HCT116 (cell line): ENCODE data around the gene LRRIQ1.

Experiments used
- EZH2 ChIP-seq: fragments of 200-600 bp; sonication (generic); IDR thresholded peaks from 2 replicates; pipeline ENCODE4 v1.6.1; 2017; ENCODE audit warnings: antibody characterized with exemption, mixed run types
- POLR2A ChIP-seq: IDR thresholded peaks from 2 replicates; pipeline ENCODE4 v1.7.0; 2011; ENCODE audit warnings: borderline replicate concordance; ENCODE audit not compliant: insufficient read depth, insufficient read length; ENCODE audit errors: extremely low read depth
- TF ChIP-seq, protein P1 (sequence below): IDR thresholded peaks from 2 replicates; pipeline ENCODE4 v1.6.1; 2012
- TF ChIP-seq, protein P2 (sequence below), 3 experiments: fragments of 200-600 bp in 1 of 3; sonication (generic) in 1 of 3; IDR thresholded peaks in 2 of 3; conservative IDR thresholded peaks in 1 of 3; 2 replicates each; pipeline ENCODE4 v1.5.1; 2012 to 2017; ENCODE audit warnings: low read depth in 2 of 3, low read length in 2 of 3, antibody characterized with exemption in 1 of 3, borderline replicate concordance in 1 of 3, control low read depth in 1 of 3, mild to moderate bottlenecking in 1 of 3, mixed read lengths in 1 of 3, mixed run types in 1 of 3, moderate library complexity in 1 of 3; ENCODE audit not compliant: insufficient read depth in 1 of 3
- TF ChIP-seq, protein P3 (sequence below): IDR thresholded peaks from 2 replicates; pipeline ENCODE4 v1.6.1; 2012
- TF ChIP-seq, protein P4 (sequence below): IDR thresholded peaks from 2 replicates; pipeline ENCODE4 v1.6.1; 2011; ENCODE audit warnings: mild to moderate bottlenecking, low read length, moderate library complexity; ENCODE audit not compliant: insufficient replicate concordance; ENCODE audit errors: extremely low read depth

DNA sequence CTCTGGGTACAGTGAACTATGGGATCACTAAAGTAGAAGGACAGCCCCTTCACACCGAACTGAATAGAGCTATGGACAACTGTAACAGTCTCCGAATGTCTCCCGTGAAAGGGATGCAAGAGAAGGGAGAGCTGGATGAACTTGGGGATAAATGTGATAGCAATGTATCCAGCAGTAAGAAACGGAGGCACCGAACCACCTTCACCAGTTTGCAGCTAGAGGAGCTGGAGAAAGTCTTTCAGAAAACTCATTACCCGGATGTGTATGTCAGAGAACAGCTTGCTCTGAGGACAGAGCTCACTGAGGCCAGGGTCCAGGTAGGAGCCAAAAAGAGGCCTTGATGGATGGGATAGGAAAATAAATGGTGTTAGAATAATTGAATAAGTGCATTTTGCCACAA is 247.4 kb downstream of the LRRIQ1 start:
- TF ChIP-seq, protein P1, sequence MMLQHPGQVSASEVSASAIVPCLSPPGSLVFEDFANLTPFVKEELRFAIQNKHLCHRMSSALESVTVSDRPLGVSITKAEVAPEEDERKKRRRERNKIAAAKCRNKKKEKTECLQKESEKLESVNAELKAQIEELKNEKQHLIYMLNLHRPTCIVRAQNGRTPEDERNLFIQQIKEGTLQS: no peak
- TF ChIP-seq, protein P2, sequence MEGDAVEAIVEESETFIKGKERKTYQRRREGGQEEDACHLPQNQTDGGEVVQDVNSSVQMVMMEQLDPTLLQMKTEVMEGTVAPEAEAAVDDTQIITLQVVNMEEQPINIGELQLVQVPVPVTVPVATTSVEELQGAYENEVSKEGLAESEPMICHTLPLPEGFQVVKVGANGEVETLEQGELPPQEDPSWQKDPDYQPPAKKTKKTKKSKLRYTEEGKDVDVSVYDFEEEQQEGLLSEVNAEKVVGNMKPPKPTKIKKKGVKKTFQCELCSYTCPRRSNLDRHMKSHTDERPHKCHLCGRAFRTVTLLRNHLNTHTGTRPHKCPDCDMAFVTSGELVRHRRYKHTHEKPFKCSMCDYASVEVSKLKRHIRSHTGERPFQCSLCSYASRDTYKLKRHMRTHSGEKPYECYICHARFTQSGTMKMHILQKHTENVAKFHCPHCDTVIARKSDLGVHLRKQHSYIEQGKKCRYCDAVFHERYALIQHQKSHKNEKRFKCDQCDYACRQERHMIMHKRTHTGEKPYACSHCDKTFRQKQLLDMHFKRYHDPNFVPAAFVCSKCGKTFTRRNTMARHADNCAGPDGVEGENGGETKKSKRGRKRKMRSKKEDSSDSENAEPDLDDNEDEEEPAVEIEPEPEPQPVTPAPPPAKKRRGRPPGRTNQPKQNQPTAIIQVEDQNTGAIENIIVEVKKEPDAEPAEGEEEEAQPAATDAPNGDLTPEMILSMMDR (IDR thresholded peaks at IDR 0.05 in 2 of 3, conservative IDR thresholded peaks at IDR 0.05 in 1 of 3; ENCODE audit: borderline replicate concordance in 1 of 3, insufficient read depth in 1 of 3, low read depth in 2 of 3, low read length in 2 of 3): no peak
- TF ChIP-seq, protein P3, sequence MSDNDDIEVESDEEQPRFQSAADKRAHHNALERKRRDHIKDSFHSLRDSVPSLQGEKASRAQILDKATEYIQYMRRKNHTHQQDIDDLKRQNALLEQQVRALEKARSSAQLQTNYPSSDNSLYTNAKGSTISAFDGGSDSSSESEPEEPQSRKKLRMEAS: no peak
- TF ChIP-seq EZH2 (no peak), POLR2A (no peak)
- TF ChIP-seq, protein P4, sequence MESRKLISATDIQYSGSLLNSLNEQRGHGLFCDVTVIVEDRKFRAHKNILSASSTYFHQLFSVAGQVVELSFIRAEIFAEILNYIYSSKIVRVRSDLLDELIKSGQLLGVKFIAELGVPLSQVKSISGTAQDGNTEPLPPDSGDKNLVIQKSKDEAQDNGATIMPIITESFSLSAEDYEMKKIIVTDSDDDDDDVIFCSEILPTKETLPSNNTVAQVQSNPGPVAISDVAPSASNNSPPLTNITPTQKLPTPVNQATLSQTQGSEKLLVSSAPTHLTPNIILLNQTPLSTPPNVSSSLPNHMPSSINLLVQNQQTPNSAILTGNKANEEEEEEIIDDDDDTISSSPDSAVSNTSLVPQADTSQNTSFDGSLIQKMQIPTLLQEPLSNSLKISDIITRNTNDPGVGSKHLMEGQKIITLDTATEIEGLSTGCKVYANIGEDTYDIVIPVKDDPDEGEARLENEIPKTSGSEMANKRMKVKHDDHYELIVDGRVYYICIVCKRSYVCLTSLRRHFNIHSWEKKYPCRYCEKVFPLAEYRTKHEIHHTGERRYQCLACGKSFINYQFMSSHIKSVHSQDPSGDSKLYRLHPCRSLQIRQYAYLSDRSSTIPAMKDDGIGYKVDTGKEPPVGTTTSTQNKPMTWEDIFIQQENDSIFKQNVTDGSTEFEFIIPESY: no peak
